OCI-LY1 (cell line): ENCODE results near the gene OR4D2.

Experiments
- EZH2 ChIP-seq: fragments of 200-600 bp; sonication (generic), shearing (Covaris generic); IDR thresholded peaks from 2 replicates; pipeline ENCODE4 v1.8.0; 2017; ENCODE audit warnings: borderline replicate concordance, mixed run types, mild to moderate bottlenecking, antibody characterized with exemption, low read length, moderate library complexity, mixed read lengths
- TF ChIP-seq, protein P1 (sequence below): fragments of 200-600 bp; sonication (generic), shearing (Covaris generic); IDR thresholded peaks from 2 replicates; pipeline ENCODE4 v1.5.1; 2017; ENCODE audit warnings: mild to moderate bottlenecking, antibody characterized with exemption, low read length, moderate library complexity, mixed read lengths

DNA sequence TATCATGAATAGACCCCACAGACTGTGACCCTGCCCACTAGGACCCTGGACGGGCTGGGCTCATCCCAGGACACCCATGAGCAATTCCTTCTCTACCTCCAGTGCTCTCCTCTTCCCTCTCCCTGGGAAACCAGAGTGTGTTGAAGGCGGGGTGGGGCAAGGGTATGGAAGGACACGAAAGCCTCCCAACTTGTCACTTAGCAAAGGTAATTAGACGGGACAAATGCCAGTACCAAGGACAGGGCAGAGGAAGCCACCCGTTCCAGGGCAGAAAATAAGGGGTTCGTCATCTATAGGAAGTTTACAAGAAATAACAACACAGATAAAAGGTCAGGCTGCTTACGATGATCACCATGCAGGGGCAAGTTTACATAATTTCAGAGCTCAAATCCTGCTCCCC lies 20.9 kb downstream of the OR4D2 start:
- TF ChIP-seq, protein P1, sequence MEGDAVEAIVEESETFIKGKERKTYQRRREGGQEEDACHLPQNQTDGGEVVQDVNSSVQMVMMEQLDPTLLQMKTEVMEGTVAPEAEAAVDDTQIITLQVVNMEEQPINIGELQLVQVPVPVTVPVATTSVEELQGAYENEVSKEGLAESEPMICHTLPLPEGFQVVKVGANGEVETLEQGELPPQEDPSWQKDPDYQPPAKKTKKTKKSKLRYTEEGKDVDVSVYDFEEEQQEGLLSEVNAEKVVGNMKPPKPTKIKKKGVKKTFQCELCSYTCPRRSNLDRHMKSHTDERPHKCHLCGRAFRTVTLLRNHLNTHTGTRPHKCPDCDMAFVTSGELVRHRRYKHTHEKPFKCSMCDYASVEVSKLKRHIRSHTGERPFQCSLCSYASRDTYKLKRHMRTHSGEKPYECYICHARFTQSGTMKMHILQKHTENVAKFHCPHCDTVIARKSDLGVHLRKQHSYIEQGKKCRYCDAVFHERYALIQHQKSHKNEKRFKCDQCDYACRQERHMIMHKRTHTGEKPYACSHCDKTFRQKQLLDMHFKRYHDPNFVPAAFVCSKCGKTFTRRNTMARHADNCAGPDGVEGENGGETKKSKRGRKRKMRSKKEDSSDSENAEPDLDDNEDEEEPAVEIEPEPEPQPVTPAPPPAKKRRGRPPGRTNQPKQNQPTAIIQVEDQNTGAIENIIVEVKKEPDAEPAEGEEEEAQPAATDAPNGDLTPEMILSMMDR, result no peak
- no peak for TF ChIP-seq EZH2
